ENCODE measurements around the gene STX16.

The STX16 gene

GRCh38 chr20:58655328-58656107 is 4.4 kb downstream of the STX16 start:
- no peak for DNase-seq

GRCh38 chr20:58656831-58657230 is 5.7 kb downstream of the STX16 start:
- DNase-seq, result no peak

GRCh38 chr20:58657262-58657661 is 6.2 kb downstream of the STX16 start:
- no peak for DNase-seq

- no peak for DNase-seq
Measured at GRCh38 chr20:58657986-58658385, 6.9 kb downstream of the STX16 start.

- no peak for DNase-seq
Measured at GRCh38 chr20:58658760-58659159, 7.7 kb downstream of the STX16 start.

GRCh38 chr20:58659841-58660240 is 8.8 kb downstream of the STX16 start:
- no peak for DNase-seq

GRCh38 chr20:58660855-58661597 is 9.9 kb downstream of the STX16 start:
- DNase-seq, result no peak

- no peak for DNase-seq
Measured at GRCh38 chr20:58661598-58662473, 10.8 kb downstream of the STX16 start.

GRCh38 chr20:58664331-58664730 is 13.2 kb downstream of the STX16 start:
- DNase-seq, result no peak

GRCh38 chr20:58664883-58665282 is 13.8 kb downstream of the STX16 start:
- DNase-seq, result no peak

- DNase-seq, result no peak
Measured at GRCh38 chr20:58665606-58666005, 14.5 kb downstream of the STX16 start.

GRCh38 chr20:58666702-58667101 is 15.6 kb downstream of the STX16 start:
- no peak for DNase-seq

GRCh38 chr20:58667975-58668374 is 16.9 kb downstream of the STX16 start:
- DNase-seq, result no peak

GRCh38 chr20:58668901-58669286 is 17.8 kb downstream of the STX16 start:
- no peak for DNase-seq

GRCh38 chr20:58669287-58670006 is 18.4 kb downstream of the STX16 start:
- DNase-seq, result no peak

GRCh38 chr20:58670102-58670501 is 19.0 kb downstream of the STX16 start:
- no peak for DNase-seq

- no peak for DNase-seq
Measured at GRCh38 chr20:58670659-58671058, 19.6 kb downstream of the STX16 start.

- no peak for DNase-seq
Measured at GRCh38 chr20:58673119-58673518, 22.0 kb downstream of the STX16 start.

- DNase-seq, result no peak
Measured at GRCh38 chr20:58675146-58675584, 24.1 kb downstream of the STX16 start.

GRCh38 chr20:58675641-58676040 is 24.6 kb downstream of the STX16 start:
- DNase-seq, result no peak

- no peak for DNase-seq
Measured at GRCh38 chr20:58676161-58676560, 25.1 kb downstream of the STX16 start.

- no peak for DNase-seq
Measured at GRCh38 chr20:58677079-58677604, 26.1 kb downstream of the STX16 start.
